ENCODE measurements around the gene APLF. TPM values are rescaled to one million over a fixed set of nuclear protein-coding genes. Genes with fewer than 3 reads are reported as not detected.

The APLF gene
- total and polyA plus RNA-seq, 2 donors from 2014 or later = 0.95 to 5.9 TPM

- FAIRE-seq (no peak), DNase-seq (no peak)
- Histone ChIP-seq H3K27ac (ENCODE audit: low read depth in 2 of 2, low read length in 2 of 2) (no peak overlapping the region), H3K9ac (ENCODE audit: low read length in 3 of 3) (no peak overlapping the region), H3K4me1 (ENCODE audit: control insufficient read depth in 2 of 3, insufficient read depth in 2 of 3, low read depth in 1 of 3, low read length in 3 of 3) (peaks cover 0 to 5% (median 5%) of the 10 kb centered on the region in 3 donors), H3K27me3 (ENCODE audit: control insufficient read depth, insufficient read depth, low read length) (no peaks in the 10 kb centered on the region), H3K9me3 (ENCODE audit: control insufficient read depth in 2 of 3, insufficient read depth in 1 of 3, low read length in 3 of 3) (no peaks in the 10 kb centered on the region), H3K36me3 (ENCODE audit: control insufficient read depth in 2 of 3, insufficient read depth in 3 of 3, low read length in 3 of 3) (no peaks in the 10 kb centered on the region), H3K4me3 (ENCODE audit: low read length in 3 of 3) (peak overlapping the region in 1 of 3 donors; percentile 93)
- intact Hi-C loops (cut with DNase I) = no loop called here
- TF ChIP-seq CTCF (IDR thresholded peaks at IDR 0.05; ENCODE audit: borderline replicate concordance, extremely low read depth, insufficient read depth) = no peak
Observed at GRCh38 chr2:68468801-68469200, 1.4 kb downstream of the APLF start.

GRCh38 chr2:68469935-68470334 lies 2.5 kb downstream of the APLF start:
- intact Hi-C loops (cut with DNase I) = no loop called here
- FAIRE-seq = no peak

GRCh38 chr2:68471385-68471784 lies 4.0 kb downstream of the APLF start:
- FAIRE-seq (no peak), DNase-seq (no peak)
- Histone ChIP-seq H3K4me1 (ENCODE audit: control insufficient read depth in 2 of 3, insufficient read depth in 2 of 3, low read depth in 1 of 3, low read length in 3 of 3) (peaks cover 0 to 5% (median 2%) of the 10 kb centered on the region in 3 donors), H3K9ac (ENCODE audit: low read length in 3 of 3) (no peak overlapping the region), H3K4me3 (ENCODE audit: low read length in 3 of 3) (no peak overlapping the region), H3K9me3 (ENCODE audit: control insufficient read depth in 2 of 3, insufficient read depth in 1 of 3, low read length in 3 of 3) (no peaks in the 10 kb centered on the region), H3K27me3 (ENCODE audit: control insufficient read depth, insufficient read depth, low read length) (no peaks in the 10 kb centered on the region), H3K27ac (ENCODE audit: low read depth in 2 of 2, low read length in 2 of 2) (no peak overlapping the region), H3K36me3 (ENCODE audit: control insufficient read depth in 2 of 3, insufficient read depth in 3 of 3, low read length in 3 of 3) (no peaks in the 10 kb centered on the region)
- no peak for TF ChIP-seq CTCF (IDR thresholded peaks at IDR 0.05; ENCODE audit: borderline replicate concordance, extremely low read depth, insufficient read depth)
- intact Hi-C loops (cut with DNase I) = no loop called here

More at GRCh38 chr2:68469935-68470334, 2.5 kb downstream of the APLF start:
- peaks cover 0 to 5% (median 5%) of the 10 kb centered on the region in 3 donors for H3K4me1 ChIP-seq (ENCODE audit: control insufficient read depth in 2 of 3, insufficient read depth in 2 of 3, low read depth in 1 of 3, low read length in 3 of 3)
- H3K9me3 ChIP-seq (ENCODE audit: control insufficient read depth in 2 of 3, insufficient read depth in 1 of 3, low read length in 3 of 3) = no peaks in the 10 kb centered on the region
- no peaks in the 10 kb centered on the region for H3K36me3 ChIP-seq (ENCODE audit: control insufficient read depth in 2 of 3, insufficient read depth in 3 of 3, low read length in 3 of 3)
- H3K9ac ChIP-seq (ENCODE audit: low read length in 3 of 3) = no peak overlapping the region
- no peak for DNase-seq
- TF ChIP-seq CTCF (IDR thresholded peaks at IDR 0.05; ENCODE audit: borderline replicate concordance, extremely low read depth, insufficient read depth) = no peak
- no peaks in the 10 kb centered on the region for H3K27me3 ChIP-seq (ENCODE audit: control insufficient read depth, insufficient read depth, low read length)
- no peak overlapping the region for H3K27ac ChIP-seq (ENCODE audit: low read depth in 2 of 2, low read length in 2 of 2)
- H3K4me3 ChIP-seq (ENCODE audit: low read length in 3 of 3) = no peak overlapping the region
